HEK293 (cell line): Measurements from ENCODE around the gene CSNK1A1L.

Experiments
- EGR2 ChIP-seq: fragments of 450-650 bp; formaldehyde crosslinking; IDR thresholded peaks from 2 replicates; pipeline ENCODE4 v1.5.1; 2016; ENCODE audit warnings: low read depth, missing biosample characterization, missing genetic modification characterization
- FEZF1 ChIP-seq: fragments of 450-650 bp; formaldehyde crosslinking; IDR thresholded peaks from 2 replicates; pipeline ENCODE4 v1.5.1; 2016; ENCODE audit warnings: missing biosample characterization, missing genetic modification characterization
- GLIS2 ChIP-seq: fragments of 450-650 bp; formaldehyde crosslinking; IDR thresholded peaks from 2 replicates; pipeline ENCODE4 v1.5.1; 2016; ENCODE audit warnings: missing biosample characterization, missing genetic modification characterization
- HOXA7 ChIP-seq: sonication (generic); formaldehyde crosslinking; IDR thresholded peaks from 2 replicates; pipeline ENCODE4 v1.8.1; 2022; ENCODE audit warnings: missing genetic modification reagents, borderline replicate concordance
- KLF10 ChIP-seq: fragments of 450-650 bp; IDR thresholded peaks from 2 replicates; pipeline ENCODE4 v1.5.1; 2018; ENCODE audit warnings: missing biosample characterization, mild to moderate bottlenecking, missing genetic modification characterization
- MEIS1 ChIP-seq: sonication (generic); formaldehyde crosslinking; IDR thresholded peaks from 2 replicates; pipeline ENCODE4 v1.8.1; 2022; ENCODE audit warnings: missing genetic modification reagents, mild to moderate bottlenecking, borderline replicate concordance
- MZF1 ChIP-seq: fragments of 450-650 bp; formaldehyde crosslinking; IDR thresholded peaks from 2 replicates; pipeline ENCODE4 v1.5.1; 2017; ENCODE audit warnings: missing biosample characterization, missing genetic modification characterization, borderline replicate concordance
- OSR2 ChIP-seq: fragments of 450-650 bp; formaldehyde crosslinking; IDR thresholded peaks from 2 replicates; pipeline ENCODE4 v1.5.1; 2016; ENCODE audit warnings: missing biosample characterization, missing genetic modification characterization
- REPIN1 ChIP-seq: fragments of 450-650 bp; formaldehyde crosslinking; IDR thresholded peaks from 2 replicates; pipeline ENCODE4 v1.5.1; 2017; ENCODE audit warnings: missing biosample characterization, missing genetic modification characterization, low read depth
- SCRT2 ChIP-seq: fragments of 450-650 bp; formaldehyde crosslinking; IDR thresholded peaks from 2 replicates; pipeline ENCODE4 v1.5.1; 2016; ENCODE audit warnings: missing biosample characterization, missing genetic modification characterization
- TRIM28 ChIP-seq: IDR thresholded peaks from 2 replicates; pipeline ENCODE4 v1.6.1; 2011; ENCODE audit warnings: low read length, control low read depth, borderline replicate concordance
- WT1 ChIP-seq: fragments of 450-650 bp; formaldehyde crosslinking; IDR thresholded peaks from 2 replicates; pipeline ENCODE4 v1.5.1; 2016; ENCODE audit warnings: missing biosample characterization, missing genetic modification characterization
- YY2 ChIP-seq: fragments of 450-650 bp; formaldehyde crosslinking; IDR thresholded peaks from 2 replicates; pipeline ENCODE4 v1.5.1; 2016; ENCODE audit warnings: missing biosample characterization, missing genetic modification characterization
- ZBTB17 ChIP-seq: fragments of 450-650 bp; formaldehyde crosslinking; IDR thresholded peaks from 2 replicates; pipeline ENCODE4 v1.5.1; 2016; ENCODE audit warnings: missing biosample characterization, missing genetic modification characterization
- ZBTB8A ChIP-seq: fragments of 450-650 bp; formaldehyde crosslinking; IDR thresholded peaks from 2 replicates; pipeline ENCODE4 v1.5.1; 2016; ENCODE audit warnings: missing biosample characterization, missing genetic modification characterization
- ZFHX2 ChIP-seq: fragments of 450-650 bp; formaldehyde crosslinking; conservative IDR thresholded peaks from 2 replicates; pipeline ENCODE4 v1.5.1; 2016; ENCODE audit warnings: missing biosample characterization, missing genetic modification characterization
- ZIC2 ChIP-seq: fragments of 450-650 bp; formaldehyde crosslinking; IDR thresholded peaks from 2 replicates; pipeline ENCODE4 v1.5.1; 2016; ENCODE audit warnings: missing biosample characterization, missing genetic modification characterization
- ZNF10 ChIP-seq: fragments of 450-650 bp; formaldehyde crosslinking; IDR thresholded peaks from 2 replicates; pipeline ENCODE4 v1.5.1; 2017; ENCODE audit warnings: missing biosample characterization, missing genetic modification characterization
- ZNF175 ChIP-seq: fragments of 450-650 bp; formaldehyde crosslinking; IDR thresholded peaks from 2 replicates; pipeline ENCODE4 v1.5.1; 2016; ENCODE audit warnings: missing biosample characterization, missing genetic modification characterization
- ZNF248 ChIP-seq: fragments of 450-650 bp; formaldehyde crosslinking; IDR thresholded peaks from 2 replicates; pipeline ENCODE4 v1.5.1; 2017; ENCODE audit warnings: missing biosample characterization, missing genetic modification characterization
- ZNF324 ChIP-seq: fragments of 450-650 bp; formaldehyde crosslinking; IDR thresholded peaks from 2 replicates; pipeline ENCODE4 v1.5.1; 2016; ENCODE audit warnings: missing biosample characterization, missing genetic modification characterization
- ZNF335 ChIP-seq: fragments of 450-650 bp; formaldehyde crosslinking; conservative IDR thresholded peaks from 2 replicates; pipeline ENCODE4 v1.5.1; 2016; ENCODE audit warnings: missing biosample characterization, missing genetic modification characterization
- ZNF423 ChIP-seq: fragments of 450-650 bp; formaldehyde crosslinking; IDR thresholded peaks from 2 replicates; pipeline ENCODE4 v1.5.1; 2016; ENCODE audit warnings: missing biosample characterization, missing genetic modification characterization
- ZNF514 ChIP-seq: fragments of 450-650 bp; formaldehyde crosslinking; IDR thresholded peaks from 2 replicates; pipeline ENCODE4 v1.5.1; 2016; ENCODE audit warnings: missing biosample characterization, missing genetic modification characterization
- ZNF544 ChIP-seq: fragments of 450-650 bp; formaldehyde crosslinking; IDR thresholded peaks from 2 replicates; pipeline ENCODE4 v1.5.0; 2017; ENCODE audit warnings: missing biosample characterization, missing genetic modification characterization
- ZNF548 ChIP-seq: fragments of 450-650 bp; formaldehyde crosslinking; IDR thresholded peaks from 2 replicates; pipeline ENCODE4 v1.5.1; 2016; ENCODE audit warnings: missing biosample characterization, missing genetic modification characterization
- ZNF560 ChIP-seq: fragments of 450-650 bp; formaldehyde crosslinking; IDR thresholded peaks from 2 replicates; pipeline ENCODE4 v1.5.1; 2017; ENCODE audit warnings: missing biosample characterization, missing genetic modification characterization, borderline replicate concordance
- ZNF596 ChIP-seq: fragments of 450-650 bp; IDR thresholded peaks from 2 replicates; pipeline ENCODE4 v1.5.0; 2018; ENCODE audit warnings: missing biosample characterization, mild to moderate bottlenecking, missing genetic modification characterization, moderate library complexity
- ZNF677 ChIP-seq: fragments of 450-650 bp; IDR thresholded peaks from 2 replicates; pipeline ENCODE4 v1.5.0; 2018; ENCODE audit warnings: missing biosample characterization, mild to moderate bottlenecking, missing genetic modification characterization, moderate library complexity
- ZNF707 ChIP-seq: fragments of 450-650 bp; formaldehyde crosslinking; IDR thresholded peaks from 2 replicates; pipeline ENCODE4 v1.5.1; 2016; ENCODE audit warnings: missing biosample characterization, missing genetic modification characterization
- ZNF768 ChIP-seq: fragments of 450-650 bp; formaldehyde crosslinking; IDR thresholded peaks from 2 replicates; pipeline ENCODE4 v1.5.1; 2018; ENCODE audit warnings: missing biosample characterization, mild to moderate bottlenecking, missing genetic modification characterization
- ZNF837 ChIP-seq: fragments of 450-650 bp; formaldehyde crosslinking; IDR thresholded peaks from 2 replicates; pipeline ENCODE4 v1.5.1; 2016; ENCODE audit warnings: missing biosample characterization, missing genetic modification characterization
- ZNF843 ChIP-seq: fragments of 450-650 bp; formaldehyde crosslinking; IDR thresholded peaks from 2 replicates; pipeline ENCODE4 v1.5.1; 2016; ENCODE audit warnings: missing biosample characterization, missing genetic modification characterization
- ZSCAN30 ChIP-seq: fragments of 450-650 bp; IDR thresholded peaks from 2 replicates; pipeline ENCODE4 v1.5.1; 2018; ENCODE audit warnings: missing biosample characterization, mild to moderate bottlenecking, missing genetic modification characterization, moderate library complexity
- ZXDB ChIP-seq: fragments of 450-650 bp; formaldehyde crosslinking; IDR thresholded peaks from 2 replicates; pipeline ENCODE4 v1.5.1; 2016; ENCODE audit warnings: missing biosample characterization, missing genetic modification characterization
- TF ChIP-seq, protein P1 (sequence below): fragments of 450-650 bp; formaldehyde crosslinking; IDR thresholded peaks from 2 replicates; pipeline ENCODE4 v1.5.1; 2016; ENCODE audit warnings: missing biosample characterization, missing genetic modification characterization
- TF ChIP-seq, protein P2 (sequence below): fragments of 450-650 bp; formaldehyde crosslinking; IDR thresholded peaks from 2 replicates; pipeline ENCODE4 v1.5.1; 2017; ENCODE audit warnings: missing biosample characterization, mild to moderate bottlenecking, missing genetic modification characterization, moderate library complexity
- TF ChIP-seq, protein P3 (sequence below): fragments of 450-650 bp; formaldehyde crosslinking; IDR thresholded peaks from 2 replicates; pipeline ENCODE4 v1.5.1; 2017; ENCODE audit warnings: missing biosample characterization, missing genetic modification characterization
- TF ChIP-seq, protein P4 (sequence below): fragments of 450-650 bp; formaldehyde crosslinking; IDR thresholded peaks from 2 replicates; pipeline ENCODE4 v1.5.1; 2017; ENCODE audit warnings: missing biosample characterization, missing genetic modification characterization
- TF ChIP-seq, protein P5 (sequence below): fragments of 450-650 bp; formaldehyde crosslinking; IDR thresholded peaks from 2 replicates; pipeline ENCODE4 v1.5.1; 2016; ENCODE audit warnings: missing biosample characterization, missing genetic modification characterization

Gene CSNK1A1L

DNA sequence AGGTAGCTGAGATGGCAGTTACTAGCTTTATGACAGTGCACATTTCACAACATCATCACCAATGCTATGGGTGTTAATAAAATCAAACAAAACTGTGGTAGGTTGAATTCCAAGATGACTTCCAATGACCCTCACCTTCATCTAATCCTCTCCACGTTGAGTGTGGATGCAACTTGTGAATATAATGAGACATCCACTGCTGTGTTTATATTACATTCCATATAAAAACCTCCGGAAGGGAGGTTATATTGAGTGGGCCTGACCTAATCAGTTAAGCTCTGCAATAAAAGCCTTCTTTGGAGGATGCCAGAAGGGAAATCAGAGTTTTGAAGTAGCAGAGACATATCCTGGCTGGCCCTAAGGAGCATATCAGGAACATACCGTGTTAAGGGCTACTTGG lies 25.6 kb upstream of the CSNK1A1L start (continued):
- TF ChIP-seq ZBTB8A = no peak
- TF ChIP-seq OSR2 (tag by site-specific recombination) = peak; percentile 44; the same call in 1 of the 2 replicates
- TF ChIP-seq, protein P1, sequence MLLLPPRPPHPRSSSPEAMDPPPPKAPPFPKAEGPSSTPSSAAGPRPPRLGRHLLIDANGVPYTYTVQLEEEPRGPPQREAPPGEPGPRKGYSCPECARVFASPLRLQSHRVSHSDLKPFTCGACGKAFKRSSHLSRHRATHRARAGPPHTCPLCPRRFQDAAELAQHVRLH (tag by site-specific recombination) = 0 out of 2 replicates have a peak, but pooled peaks have one; percentile 31
- TF ChIP-seq, protein P2, sequence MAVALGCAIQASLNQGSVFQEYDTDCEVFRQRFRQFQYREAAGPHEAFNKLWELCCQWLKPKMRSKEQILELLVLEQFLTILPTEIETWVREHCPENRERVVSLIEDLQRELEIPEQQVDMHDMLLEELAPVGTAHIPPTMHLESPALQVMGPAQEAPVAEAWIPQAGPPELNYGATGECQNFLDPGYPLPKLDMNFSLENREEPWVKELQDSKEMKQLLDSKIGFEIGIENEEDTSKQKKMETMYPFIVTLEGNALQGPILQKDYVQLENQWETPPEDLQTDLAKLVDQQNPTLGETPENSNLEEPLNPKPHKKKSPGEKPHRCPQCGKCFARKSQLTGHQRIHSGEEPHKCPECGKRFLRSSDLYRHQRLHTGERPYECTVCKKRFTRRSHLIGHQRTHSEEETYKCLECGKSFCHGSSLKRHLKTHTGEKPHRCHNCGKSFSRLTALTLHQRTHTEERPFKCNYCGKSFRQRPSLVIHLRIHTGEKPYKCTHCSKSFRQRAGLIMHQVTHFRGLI (tag by site-specific recombination) = no peak
- no peak for TF ChIP-seq ZNF423 (tag by site-specific recombination)
- no peak for TF ChIP-seq ZNF596 (tag by site-specific recombination)
- TF ChIP-seq YY2 (tag by site-specific recombination) = no peak
- peak; percentile 41; the same call in 1 of the 2 replicates for TF ChIP-seq WT1 (tag by site-specific recombination)
- no peak for TF ChIP-seq ZNF248 (tag by site-specific recombination)
- TF ChIP-seq ZNF707 (tag by site-specific recombination) = no peak
- TF ChIP-seq, protein P3, sequence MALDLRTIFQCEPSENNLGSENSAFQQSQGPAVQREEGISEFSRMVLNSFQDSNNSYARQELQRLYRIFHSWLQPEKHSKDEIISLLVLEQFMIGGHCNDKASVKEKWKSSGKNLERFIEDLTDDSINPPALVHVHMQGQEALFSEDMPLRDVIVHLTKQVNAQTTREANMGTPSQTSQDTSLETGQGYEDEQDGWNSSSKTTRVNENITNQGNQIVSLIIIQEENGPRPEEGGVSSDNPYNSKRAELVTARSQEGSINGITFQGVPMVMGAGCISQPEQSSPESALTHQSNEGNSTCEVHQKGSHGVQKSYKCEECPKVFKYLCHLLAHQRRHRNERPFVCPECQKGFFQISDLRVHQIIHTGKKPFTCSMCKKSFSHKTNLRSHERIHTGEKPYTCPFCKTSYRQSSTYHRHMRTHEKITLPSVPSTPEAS (tag by site-specific recombination) = no peak
- TF ChIP-seq ZXDB (tag by site-specific recombination) = peak; percentile 56
- no peak for TF ChIP-seq ZNF335
- TF ChIP-seq, protein P4, sequence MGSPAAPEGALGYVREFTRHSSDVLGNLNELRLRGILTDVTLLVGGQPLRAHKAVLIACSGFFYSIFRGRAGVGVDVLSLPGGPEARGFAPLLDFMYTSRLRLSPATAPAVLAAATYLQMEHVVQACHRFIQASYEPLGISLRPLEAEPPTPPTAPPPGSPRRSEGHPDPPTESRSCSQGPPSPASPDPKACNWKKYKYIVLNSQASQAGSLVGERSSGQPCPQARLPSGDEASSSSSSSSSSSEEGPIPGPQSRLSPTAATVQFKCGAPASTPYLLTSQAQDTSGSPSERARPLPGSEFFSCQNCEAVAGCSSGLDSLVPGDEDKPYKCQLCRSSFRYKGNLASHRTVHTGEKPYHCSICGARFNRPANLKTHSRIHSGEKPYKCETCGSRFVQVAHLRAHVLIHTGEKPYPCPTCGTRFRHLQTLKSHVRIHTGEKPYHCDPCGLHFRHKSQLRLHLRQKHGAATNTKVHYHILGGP (tag by site-specific recombination) = no peak
- no peak for TF ChIP-seq GLIS2 (tag by site-specific recombination)
- TF ChIP-seq ZNF544 = no peak
- no peak for TF ChIP-seq ZIC2 (tag by site-specific recombination)
- TF ChIP-seq ZNF548 = no peak
- no peak for TF ChIP-seq ZNF175
- no peak for TF ChIP-seq TRIM28
- no peak for TF ChIP-seq ZFHX2 (tag by site-specific recombination)
- TF ChIP-seq MZF1 (tag by site-specific recombination) = no peak
- no peak; the same call in 1 of the 2 replicates for TF ChIP-seq ZNF843 (tag by site-specific recombination)
- no peak for TF ChIP-seq MEIS1 (CRISPR knock-in tag)
- no peak for TF ChIP-seq ZBTB17
- no peak for TF ChIP-seq EGR2 (tag by site-specific recombination)
- TF ChIP-seq ZNF514 (tag by site-specific recombination) = no peak
- no peak for TF ChIP-seq ZNF837 (tag by site-specific recombination)
- 0 out of 2 replicates have a peak, but pooled peaks have one; percentile 15 for TF ChIP-seq FEZF1 (tag by site-specific recombination)
- TF ChIP-seq SCRT2 (tag by site-specific recombination) = no peak
- TF ChIP-seq, protein P5, sequence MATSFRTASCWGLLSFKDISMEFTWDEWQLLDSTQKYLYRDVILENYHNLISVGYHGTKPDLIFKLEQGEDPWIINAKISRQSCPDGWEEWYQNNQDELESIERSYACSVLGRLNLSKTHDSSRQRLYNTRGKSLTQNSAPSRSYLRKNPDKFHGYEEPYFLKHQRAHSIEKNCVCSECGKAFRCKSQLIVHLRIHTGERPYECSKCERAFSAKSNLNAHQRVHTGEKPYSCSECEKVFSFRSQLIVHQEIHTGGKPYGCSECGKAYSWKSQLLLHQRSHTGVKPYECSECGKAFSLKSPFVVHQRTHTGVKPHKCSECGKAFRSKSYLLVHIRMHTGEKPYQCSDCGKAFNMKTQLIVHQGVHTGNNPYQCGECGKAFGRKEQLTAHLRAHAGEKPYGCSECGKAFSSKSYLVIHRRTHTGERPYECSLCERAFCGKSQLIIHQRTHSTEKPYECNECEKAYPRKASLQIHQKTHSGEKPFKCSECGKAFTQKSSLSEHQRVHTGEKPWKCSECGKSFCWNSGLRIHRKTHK (tag by site-specific recombination) = no peak
- no peak for TF ChIP-seq HOXA7 (CRISPR knock-in tag)
- 0 out of 2 replicates have a peak, but pooled peaks have one; percentile 15 for TF ChIP-seq ZSCAN30 (tag by site-specific recombination)
- no peak for TF ChIP-seq KLF10 (tag by site-specific recombination)
- peak; percentile 93 for TF ChIP-seq ZNF10 (tag by site-specific recombination)
- TF ChIP-seq ZNF768 = no peak
- TF ChIP-seq ZNF324 (tag by site-specific recombination) = no peak
- no peak for TF ChIP-seq REPIN1 (tag by site-specific recombination)
- no peak for TF ChIP-seq ZNF677 (tag by site-specific recombination)
- no peak for TF ChIP-seq ZNF560 (tag by site-specific recombination)
